ENCODE measurements around the gene MOV10. TPM values are rescaled to one million over a fixed set of nuclear protein-coding genes. Genes with fewer than 3 reads are reported as not detected.

MOV10 gene
- total and polyA plus RNA-seq, 2 of the 8 experiments (the other 6 are each of a cell fraction or from before 2014, with no cell fraction given) = 57.3 to 109 TPM

DNA sequence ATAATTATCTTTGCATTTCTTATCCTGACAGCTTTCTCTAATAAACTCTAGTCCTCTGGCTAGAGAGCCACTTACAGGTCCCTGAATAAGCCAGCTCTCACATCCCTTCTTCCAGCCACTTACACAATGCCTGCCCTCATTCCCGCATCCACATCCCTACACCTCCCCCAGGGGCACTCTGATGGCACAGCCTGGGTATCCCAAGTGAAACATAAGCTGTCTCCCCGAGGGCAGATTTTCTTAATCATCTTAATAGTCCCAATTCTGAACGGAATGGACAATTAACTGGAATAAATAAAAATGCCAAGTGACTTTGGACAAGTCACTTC lies 27.6 kb downstream of the MOV10 start (continued):
- TF ChIP-seq, protein P1, sequence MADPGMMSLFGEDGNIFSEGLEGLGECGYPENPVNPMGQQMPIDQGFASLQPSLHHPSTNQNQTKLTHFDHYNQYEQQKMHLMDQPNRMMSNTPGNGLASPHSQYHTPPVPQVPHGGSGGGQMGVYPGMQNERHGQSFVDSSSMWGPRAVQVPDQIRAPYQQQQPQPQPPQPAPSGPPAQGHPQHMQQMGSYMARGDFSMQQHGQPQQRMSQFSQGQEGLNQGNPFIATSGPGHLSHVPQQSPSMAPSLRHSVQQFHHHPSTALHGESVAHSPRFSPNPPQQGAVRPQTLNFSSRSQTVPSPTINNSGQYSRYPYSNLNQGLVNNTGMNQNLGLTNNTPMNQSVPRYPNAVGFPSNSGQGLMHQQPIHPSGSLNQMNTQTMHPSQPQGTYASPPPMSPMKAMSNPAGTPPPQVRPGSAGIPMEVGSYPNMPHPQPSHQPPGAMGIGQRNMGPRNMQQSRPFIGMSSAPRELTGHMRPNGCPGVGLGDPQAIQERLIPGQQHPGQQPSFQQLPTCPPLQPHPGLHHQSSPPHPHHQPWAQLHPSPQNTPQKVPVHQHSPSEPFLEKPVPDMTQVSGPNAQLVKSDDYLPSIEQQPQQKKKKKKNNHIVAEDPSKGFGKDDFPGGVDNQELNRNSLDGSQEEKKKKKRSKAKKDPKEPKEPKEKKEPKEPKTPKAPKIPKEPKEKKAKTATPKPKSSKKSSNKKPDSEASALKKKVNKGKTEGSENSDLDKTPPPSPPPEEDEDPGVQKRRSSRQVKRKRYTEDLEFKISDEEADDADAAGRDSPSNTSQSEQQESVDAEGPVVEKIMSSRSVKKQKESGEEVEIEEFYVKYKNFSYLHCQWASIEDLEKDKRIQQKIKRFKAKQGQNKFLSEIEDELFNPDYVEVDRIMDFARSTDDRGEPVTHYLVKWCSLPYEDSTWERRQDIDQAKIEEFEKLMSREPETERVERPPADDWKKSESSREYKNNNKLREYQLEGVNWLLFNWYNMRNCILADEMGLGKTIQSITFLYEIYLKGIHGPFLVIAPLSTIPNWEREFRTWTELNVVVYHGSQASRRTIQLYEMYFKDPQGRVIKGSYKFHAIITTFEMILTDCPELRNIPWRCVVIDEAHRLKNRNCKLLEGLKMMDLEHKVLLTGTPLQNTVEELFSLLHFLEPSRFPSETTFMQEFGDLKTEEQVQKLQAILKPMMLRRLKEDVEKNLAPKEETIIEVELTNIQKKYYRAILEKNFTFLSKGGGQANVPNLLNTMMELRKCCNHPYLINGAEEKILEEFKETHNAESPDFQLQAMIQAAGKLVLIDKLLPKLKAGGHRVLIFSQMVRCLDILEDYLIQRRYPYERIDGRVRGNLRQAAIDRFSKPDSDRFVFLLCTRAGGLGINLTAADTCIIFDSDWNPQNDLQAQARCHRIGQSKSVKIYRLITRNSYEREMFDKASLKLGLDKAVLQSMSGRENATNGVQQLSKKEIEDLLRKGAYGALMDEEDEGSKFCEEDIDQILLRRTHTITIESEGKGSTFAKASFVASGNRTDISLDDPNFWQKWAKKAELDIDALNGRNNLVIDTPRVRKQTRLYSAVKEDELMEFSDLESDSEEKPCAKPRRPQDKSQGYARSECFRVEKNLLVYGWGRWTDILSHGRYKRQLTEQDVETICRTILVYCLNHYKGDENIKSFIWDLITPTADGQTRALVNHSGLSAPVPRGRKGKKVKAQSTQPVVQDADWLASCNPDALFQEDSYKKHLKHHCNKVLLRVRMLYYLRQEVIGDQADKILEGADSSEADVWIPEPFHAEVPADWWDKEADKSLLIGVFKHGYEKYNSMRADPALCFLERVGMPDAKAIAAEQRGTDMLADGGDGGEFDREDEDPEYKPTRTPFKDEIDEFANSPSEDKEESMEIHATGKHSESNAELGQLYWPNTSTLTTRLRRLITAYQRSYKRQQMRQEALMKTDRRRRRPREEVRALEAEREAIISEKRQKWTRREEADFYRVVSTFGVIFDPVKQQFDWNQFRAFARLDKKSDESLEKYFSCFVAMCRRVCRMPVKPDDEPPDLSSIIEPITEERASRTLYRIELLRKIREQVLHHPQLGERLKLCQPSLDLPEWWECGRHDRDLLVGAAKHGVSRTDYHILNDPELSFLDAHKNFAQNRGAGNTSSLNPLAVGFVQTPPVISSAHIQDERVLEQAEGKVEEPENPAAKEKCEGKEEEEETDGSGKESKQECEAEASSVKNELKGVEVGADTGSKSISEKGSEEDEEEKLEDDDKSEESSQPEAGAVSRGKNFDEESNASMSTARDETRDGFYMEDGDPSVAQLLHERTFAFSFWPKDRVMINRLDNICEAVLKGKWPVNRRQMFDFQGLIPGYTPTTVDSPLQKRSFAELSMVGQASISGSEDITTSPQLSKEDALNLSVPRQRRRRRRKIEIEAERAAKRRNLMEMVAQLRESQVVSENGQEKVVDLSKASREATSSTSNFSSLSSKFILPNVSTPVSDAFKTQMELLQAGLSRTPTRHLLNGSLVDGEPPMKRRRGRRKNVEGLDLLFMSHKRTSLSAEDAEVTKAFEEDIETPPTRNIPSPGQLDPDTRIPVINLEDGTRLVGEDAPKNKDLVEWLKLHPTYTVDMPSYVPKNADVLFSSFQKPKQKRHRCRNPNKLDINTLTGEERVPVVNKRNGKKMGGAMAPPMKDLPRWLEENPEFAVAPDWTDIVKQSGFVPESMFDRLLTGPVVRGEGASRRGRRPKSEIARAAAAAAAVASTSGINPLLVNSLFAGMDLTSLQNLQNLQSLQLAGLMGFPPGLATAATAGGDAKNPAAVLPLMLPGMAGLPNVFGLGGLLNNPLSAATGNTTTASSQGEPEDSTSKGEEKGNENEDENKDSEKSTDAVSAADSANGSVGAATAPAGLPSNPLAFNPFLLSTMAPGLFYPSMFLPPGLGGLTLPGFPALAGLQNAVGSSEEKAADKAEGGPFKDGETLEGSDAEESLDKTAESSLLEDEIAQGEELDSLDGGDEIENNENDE (IDR thresholded peaks at IDR 0.05; ENCODE audit: insufficient replicate concordance, low read length) = no peak
- TF ChIP-seq RBBP5 (IDR thresholded peaks at IDR 0.05; ENCODE audit: borderline replicate concordance, low read depth, low read length) (no peak), TAF1 (IDR thresholded peaks at IDR 0.05; ENCODE audit: low read depth, low read length) (no peak), BCL11A (IDR thresholded peaks at IDR 0.05; ENCODE audit: low read depth in 2 of 2, low read length in 2 of 2) (no peak), CBX5 (IDR thresholded peaks at IDR 0.05; ENCODE audit: low read depth, low read length) (no peak), CBX8 (IDR thresholded peaks at IDR 0.05; ENCODE audit: borderline replicate concordance, low read depth, low read length) (no peak), MAFK (IDR thresholded peaks at IDR 0.05; ENCODE audit: low read depth, low read length) (no peak), GABPA (IDR thresholded peaks at IDR 0.05; ENCODE audit: borderline replicate concordance, insufficient read depth, low read length) (no peak)
- TF ChIP-seq, protein P2, sequence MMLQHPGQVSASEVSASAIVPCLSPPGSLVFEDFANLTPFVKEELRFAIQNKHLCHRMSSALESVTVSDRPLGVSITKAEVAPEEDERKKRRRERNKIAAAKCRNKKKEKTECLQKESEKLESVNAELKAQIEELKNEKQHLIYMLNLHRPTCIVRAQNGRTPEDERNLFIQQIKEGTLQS (IDR thresholded peaks at IDR 0.05; ENCODE audit: insufficient read depth, low read depth, low read length) = no peak
